Measurements from ENCODE around the gene HPS3. TPM values are rescaled to one million over a fixed set of nuclear protein-coding genes. Genes with fewer than 3 reads are reported as not detected.
A peak's percentile ranks its signal among the peaks of the same experiment; 100 is the strongest.
"Not testable (repeated sequence)": the region's sequence is repeated elsewhere in the genome, so short reads cannot be mapped to it uniquely, and the experiment has no call there.

Gene HPS3
- total RNA-seq, 4 donors from 2014 or later, result 17.8 to 39.5 (median 24.7) TPM

- no peak overlapping the region for H3K4me3 ChIP-seq
- TF ChIP-seq EP300 (IDR thresholded peaks at IDR 0.05) (no peak), POLR2A (IDR thresholded peaks at IDR 0.05) (no peak), CTCF (IDR thresholded peaks at IDR 0.05) (no peak)
- H3K27me3 ChIP-seq, result no peaks in the 10 kb centered on the region
- no peaks in the 10 kb centered on the region for H3K36me3 ChIP-seq
- no peaks in the 10 kb centered on the region for H3K4me1 ChIP-seq
- no peaks in the 10 kb centered on the region for H3K9me3 ChIP-seq
- no peak for DNase-seq (ENCODE audit: low spot score in 2 of 2)
- WGBS, 2 donors, result 53 to 66% methylated on average over 1 of the region's 1 CpG
- H3K27ac ChIP-seq, result no peak overlapping the region
Observed at GRCh38 chr3:149195221-149195620, 65.8 kb downstream of the HPS3 start.

DNA sequence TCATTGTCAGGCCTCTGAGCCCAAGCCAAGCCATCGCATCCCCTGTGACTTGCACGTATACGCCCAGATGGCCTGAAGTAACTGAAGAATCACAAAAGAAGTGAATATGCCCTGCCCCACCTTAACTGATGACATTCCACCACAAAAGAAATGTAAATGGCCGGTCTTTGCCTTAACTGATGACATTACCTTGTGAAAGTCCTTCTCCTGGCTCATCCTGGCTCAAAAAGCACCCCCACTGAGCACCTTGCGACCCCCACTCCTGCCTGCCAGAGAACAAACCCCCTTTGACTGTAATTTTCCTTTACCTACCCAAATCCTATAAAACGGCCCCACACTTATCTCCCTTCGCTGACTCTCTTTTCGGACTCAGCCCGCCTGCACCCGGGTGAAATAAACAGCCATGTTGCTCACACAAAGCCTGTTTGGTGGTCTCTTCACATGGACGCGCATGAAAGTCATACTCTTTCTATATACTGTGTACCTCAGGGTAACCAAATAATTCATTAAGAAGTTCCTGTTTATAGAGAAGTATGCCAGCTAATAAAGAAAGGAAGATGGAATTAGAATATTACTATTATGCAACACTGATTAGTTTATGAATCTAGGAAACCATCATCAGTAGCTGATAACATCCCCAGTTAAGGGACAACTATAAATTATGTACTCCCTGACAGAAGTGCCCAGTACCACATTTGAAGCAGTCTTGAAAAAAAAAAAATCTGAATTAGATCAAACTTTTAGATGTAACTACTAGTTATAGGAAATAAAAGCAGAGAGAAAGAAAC, 67.6 kb downstream of the HPS3 start:
- H3K36me3 ChIP-seq; H3K4me1 ChIP-seq; DNase-seq (ENCODE audit: low spot score in 2 of 2); H3K27ac ChIP-seq; H3K27me3 ChIP-seq; H3K9me3 ChIP-seq: not testable (repeated sequence)
- H3K4me3 ChIP-seq, result peak overlapping the region in 1 of 4 donors; percentile 2
- WGBS, 2 donors, result 79 to 80% methylated on average over 12 of the region's 12 CpGs

- Histone ChIP-seq H3K36me3 (no peaks in the 10 kb centered on the region), H3K27me3 (no peaks in the 10 kb centered on the region), H3K4me1 (no peaks in the 10 kb centered on the region), H3K9me3 (no peaks in the 10 kb centered on the region), H3K27ac (no peak overlapping the region), H3K4me3 (peak overlapping the region in 1 of 4 donors; percentile 2)
- DNase-seq (ENCODE audit: low spot score in 2 of 2), result no peak
- TF ChIP-seq POLR2A (IDR thresholded peaks at IDR 0.05), result no peak
- no peak for TF ChIP-seq EP300 (IDR thresholded peaks at IDR 0.05)
- 38 to 49% methylated on average over 5 of the region's 5 CpGs for WGBS, 2 donors
Observed at GRCh38 chr3:149197669-149198068, 68.2 kb downstream of the HPS3 start.

DNA sequence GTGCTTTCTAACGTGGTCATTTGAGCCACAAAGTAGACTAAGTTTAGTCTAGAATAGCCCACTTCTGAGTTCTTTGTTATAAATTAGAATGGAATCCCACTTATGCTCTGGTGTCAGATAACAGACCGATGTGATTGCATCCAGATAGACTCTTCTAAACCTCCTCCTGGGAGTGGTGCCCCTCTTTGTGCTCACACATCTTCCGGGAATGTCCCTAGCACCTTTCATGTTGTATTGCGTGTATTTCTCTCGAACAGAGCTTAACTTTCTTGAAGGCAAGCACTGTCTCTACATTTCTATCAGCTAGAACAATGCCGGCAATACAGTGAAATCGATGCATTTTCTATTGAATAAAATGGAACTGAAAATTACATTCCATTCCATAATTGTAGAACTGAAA, 69.2 kb downstream of the HPS3 start:
- no peak for DNase-seq (ENCODE audit: low spot score in 2 of 2)
- Histone ChIP-seq H3K27ac (no peak overlapping the region), H3K4me1 (no peaks in the 10 kb centered on the region), H3K9me3 (no peaks in the 10 kb centered on the region), H3K27me3 (no peaks in the 10 kb centered on the region), H3K4me3 (no peak overlapping the region), H3K36me3 (no peaks in the 10 kb centered on the region)
- 48 to 58% methylated on average over 7 of the region's 7 CpGs for WGBS, 2 donors
- no peak for TF ChIP-seq POLR2A (IDR thresholded peaks at IDR 0.05)
- no peak for TF ChIP-seq CTCF (IDR thresholded peaks at IDR 0.05)
- no peak for TF ChIP-seq EP300 (IDR thresholded peaks at IDR 0.05)

DNA sequence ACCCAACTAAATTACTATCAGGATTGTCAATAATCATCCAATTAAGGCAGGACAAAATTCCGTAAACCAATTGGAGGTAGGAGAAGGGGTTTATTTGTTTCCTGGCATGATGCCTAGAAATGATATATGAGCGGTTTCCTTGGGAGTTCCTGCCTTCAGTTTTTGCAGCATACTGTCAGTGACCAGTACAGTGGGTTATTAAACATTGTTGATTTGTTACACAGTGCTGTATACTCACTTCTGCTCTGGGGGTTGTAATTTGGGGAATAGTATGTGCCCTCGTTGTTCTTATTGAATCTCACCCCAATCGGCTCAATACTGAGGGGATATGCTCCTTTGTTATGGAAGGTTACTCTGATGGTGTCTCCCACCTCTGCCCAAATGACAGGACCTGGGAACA, 70.0 kb downstream of the HPS3 start:
- DNase-seq (ENCODE audit: low spot score in 2 of 2), result no peak
- 25 to 29% methylated on average over 4 of the region's 4 CpGs for WGBS, 2 donors
- Histone ChIP-seq H3K27me3 (no peaks in the 10 kb centered on the region), H3K27ac (no peak overlapping the region), H3K9me3 (no peaks in the 10 kb centered on the region), H3K4me1 (no peaks in the 10 kb centered on the region), H3K36me3 (no peaks in the 10 kb centered on the region), H3K4me3 (no peak overlapping the region)
- no peak for TF ChIP-seq POLR2A (IDR thresholded peaks at IDR 0.05)
- TF ChIP-seq EP300 (IDR thresholded peaks at IDR 0.05), result no peak
- TF ChIP-seq CTCF (IDR thresholded peaks at IDR 0.05), result no peak

DNA sequence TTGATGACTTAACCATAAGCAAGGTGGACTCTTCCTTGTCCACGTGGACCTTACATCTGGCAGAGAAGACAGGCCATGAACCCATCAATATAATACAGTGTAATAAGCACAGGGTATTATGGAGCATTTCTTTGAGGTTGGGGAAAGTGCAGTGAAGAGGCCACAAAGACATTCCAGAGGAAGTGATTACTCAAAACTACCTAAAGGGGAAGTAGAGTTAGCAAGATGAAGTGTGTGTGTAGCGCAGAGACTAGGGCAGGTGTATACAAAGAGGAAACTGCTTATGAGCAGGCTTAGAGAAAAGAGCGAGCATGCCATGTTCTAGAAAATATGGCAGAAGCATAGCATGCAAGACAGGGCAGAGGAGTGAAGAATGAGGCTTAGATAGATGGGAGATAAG, 74.3 kb downstream of the HPS3 start:
- Histone ChIP-seq H3K27me3 (no peaks in the 10 kb centered on the region), H3K27ac (no peak overlapping the region), H3K4me3 (no peak overlapping the region), H3K36me3 (no peaks in the 10 kb centered on the region), H3K9me3 (no peaks in the 10 kb centered on the region), H3K4me1 (no peaks in the 10 kb centered on the region)
- TF ChIP-seq EP300 (IDR thresholded peaks at IDR 0.05), result no peak
- TF ChIP-seq POLR2A (IDR thresholded peaks at IDR 0.05), result no peak
- no peak for TF ChIP-seq CTCF (IDR thresholded peaks at IDR 0.05)
- DNase-seq (ENCODE audit: low spot score in 2 of 2), result no peak
- 79 to 81% methylated on average over 3 of the region's 3 CpGs for WGBS, 2 donors

All from tibial nerve (tissue), 4 donors.